HG03135 (cell line): ENCODE data around the gene HOXA2.
A peak's percentile ranks its signal among the peaks of the same experiment; 100 is the strongest.

Experiments used
- ATAC-seq: cut with Tn5 transposase; IDR thresholded peaks from one replicate; pipeline ENCODE4 v1.9.1; 2021; ENCODE audit warnings: mild to moderate bottlenecking, moderate library complexity; ENCODE audit not compliant: unreplicated experiment

HOXA2 gene

DNA sequence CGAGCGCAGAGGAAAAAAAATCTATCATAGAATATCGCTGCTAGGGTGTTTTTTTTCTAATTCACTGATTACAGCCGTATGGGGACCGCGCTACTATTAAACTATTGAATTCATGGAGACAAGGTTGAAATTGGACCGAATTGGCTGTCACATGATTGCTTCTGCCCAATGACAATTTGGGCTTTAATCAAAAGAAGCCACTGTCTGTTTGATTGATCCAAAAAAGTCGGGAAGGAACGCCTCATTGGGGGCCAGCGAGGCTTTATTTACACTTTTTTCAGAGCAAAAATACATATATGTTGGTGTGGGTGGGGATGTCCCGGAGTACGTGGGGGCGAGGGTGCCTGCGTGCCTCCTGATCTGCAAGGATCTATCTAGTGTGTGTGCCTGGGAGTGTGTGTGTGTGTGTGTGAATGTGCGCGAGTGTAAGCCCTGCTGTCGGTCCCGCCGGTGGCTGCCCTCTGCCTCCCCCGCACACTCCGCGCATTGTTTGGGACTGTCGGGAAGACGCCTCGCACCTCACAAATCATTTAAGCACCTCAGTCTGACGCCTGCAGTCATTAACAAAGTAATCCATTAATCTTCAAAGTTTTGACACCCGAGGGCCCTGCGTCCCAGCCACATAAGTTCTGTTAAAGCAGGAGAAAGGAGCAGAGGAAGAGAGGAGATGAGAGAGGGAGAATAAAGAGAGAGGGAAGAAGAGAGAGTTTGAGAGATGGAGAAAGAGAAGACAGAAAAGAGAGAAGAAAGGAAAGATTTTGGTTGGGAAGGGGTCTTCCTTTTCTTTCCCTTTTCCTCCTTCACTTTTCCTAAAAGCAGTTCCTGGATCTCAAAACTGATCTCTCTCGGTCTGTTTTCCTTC is at the start of gene HOXA2:
HOXA2 (minus strand) TSS at position 103 of the 862 bp plus-strand sequence. CDS start 183 bp downstream, outside the sequence.
- ATAC-seq: no peak

GRCh38 chr7:27151341-27151930 is 49.0 kb upstream of the HOXA2 start:
- ATAC-seq: no peak

DNA sequence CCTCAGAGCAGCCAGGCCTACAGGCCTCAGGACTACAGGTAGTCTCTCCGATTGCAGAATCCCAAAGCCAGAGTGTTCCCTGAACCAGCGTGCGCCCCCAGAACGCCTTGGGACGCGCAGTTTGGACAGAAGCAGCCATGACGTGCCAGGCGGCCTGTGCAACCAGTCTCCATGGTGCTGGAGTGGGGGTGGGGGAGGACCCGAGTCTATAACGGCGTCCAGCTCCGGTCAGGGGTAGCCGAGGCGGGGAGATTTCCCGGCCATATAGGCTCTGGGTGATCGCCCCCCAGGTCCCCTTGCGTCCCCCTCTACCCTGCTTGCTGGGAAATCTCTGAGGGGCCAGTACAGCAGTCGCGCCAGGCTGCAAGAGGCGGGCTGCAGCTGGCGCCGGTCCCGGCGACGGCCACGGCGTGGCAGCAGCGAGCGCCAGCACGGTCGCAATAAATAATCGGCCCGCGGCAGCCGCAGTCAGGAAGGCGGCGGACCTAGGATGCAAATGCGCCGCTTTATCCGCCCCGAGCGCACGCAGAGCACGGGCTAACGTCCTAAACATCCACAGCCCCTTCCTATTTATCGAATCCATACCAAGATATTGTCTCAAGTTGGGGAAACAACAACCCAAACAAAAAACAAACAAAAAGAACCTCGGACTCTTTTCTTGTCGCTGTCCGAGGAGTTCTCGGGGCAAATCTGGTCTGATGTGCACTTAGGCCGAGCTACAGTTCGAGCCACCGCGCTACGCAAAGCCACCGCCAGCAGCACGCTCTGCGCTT is 48.3 kb upstream of the HOXA2 start:
- ATAC-seq: peak; percentile 72

GRCh38 chr7:27149842-27150567 is 47.5 kb upstream of the HOXA2 start:
- no peak for ATAC-seq

GRCh38 chr7:27148756-27149641 is 46.5 kb upstream of the HOXA2 start:
- no peak for ATAC-seq

DNA sequence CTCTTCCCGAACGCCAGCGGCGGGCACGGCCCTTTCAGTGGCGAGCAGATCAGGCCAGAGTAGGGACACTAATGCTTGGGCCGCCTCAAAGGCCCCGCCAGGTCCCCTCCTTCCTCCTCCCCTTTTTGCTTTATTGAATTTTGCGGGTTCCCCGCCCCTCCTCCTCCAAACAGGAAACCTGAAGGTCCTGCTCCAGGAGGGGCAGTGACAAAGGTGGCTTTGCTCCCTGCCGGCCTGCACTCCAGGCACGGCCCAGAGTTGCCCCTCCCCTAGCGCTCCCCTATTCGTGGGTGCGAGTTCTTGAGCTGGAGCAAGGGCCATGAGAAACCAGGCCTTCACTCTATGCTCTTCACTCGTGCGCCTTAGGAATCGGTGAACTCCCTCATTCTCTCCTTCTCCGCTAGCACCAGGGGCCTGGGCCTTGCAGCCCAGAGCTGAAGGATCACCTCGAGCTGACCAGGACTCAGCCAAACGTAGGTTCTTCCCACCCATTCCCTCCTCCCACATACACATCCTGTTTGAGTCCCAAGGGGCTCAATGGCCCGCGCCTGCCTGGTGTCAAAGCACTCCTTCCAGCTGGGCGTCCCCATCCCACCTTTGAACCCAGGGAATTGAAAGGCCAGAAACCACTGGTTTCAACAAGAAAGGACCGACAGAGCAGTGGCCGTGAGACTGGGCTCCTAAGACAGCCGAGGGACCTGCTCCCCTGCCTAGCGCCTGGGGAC is 45.7 kb upstream of the HOXA2 start:
- ATAC-seq: no peak

- ATAC-seq: no peak
Measured at GRCh38 chr7:27147199-27148030, 44.9 kb upstream of the HOXA2 start, which contains the start of gene HOXA6. Gene HOXA6 (minus strand): TSS chr7:27147774. CDS start chr7:27147749, 25 bp downstream.

DNA sequence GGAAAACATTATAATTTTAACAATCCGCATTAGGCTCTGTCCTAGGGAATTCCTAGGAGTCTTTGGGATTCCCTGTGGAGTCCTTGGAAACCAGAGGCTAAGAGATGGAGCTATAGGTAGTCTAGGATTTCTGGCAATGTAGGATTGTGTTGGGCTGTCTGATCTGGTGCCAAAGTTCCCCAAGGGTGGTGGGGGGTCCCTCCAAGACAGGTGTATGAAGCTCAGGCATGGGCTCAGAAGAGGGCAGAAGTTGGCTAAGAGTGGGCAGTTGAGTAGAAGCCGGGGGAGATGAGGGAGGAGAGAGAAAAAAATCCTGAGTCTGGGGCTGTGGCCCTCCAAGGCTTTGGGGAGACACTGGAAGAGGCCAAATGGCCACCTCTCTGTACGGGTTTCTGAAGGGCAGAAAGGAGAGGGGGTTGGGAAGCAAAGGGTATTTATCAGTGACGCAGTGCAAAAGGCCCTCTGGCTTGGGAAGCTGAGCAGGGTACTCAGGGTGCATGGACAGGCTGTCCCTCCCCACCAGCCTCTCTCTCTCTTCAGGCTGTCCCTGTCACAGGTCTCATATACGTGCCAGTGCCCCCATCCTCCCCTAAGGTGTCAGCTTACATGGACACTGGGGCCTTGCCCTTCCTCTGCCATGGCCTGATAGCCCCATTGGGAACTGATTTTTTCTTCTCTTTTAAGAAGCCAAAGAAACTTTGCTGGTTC is 44.2 kb upstream of the HOXA2 start:
- no peak for ATAC-seq

DNA sequence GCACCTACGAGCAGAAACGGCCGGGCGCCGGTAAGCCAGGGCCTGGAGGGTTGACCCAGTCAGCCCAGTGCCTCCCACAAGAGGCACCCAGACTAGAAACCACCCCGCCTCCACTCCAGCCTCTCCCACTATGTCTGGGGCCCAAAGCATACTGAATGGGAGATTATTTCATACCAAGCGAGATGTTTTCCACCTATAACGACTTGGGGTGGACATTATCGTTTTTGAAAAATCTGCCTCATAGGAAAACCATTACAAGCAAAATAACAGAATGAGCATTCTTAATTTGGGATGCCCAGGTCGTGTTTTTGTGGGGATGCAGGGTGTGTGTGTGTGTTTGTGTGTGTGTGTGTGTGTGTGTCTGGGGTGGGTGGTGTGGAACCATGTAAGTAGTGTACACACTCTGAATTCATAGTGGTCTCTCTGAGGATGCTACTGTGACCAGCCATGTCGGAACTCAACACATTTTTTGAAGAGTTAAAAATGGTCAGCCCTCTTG is 43.5 kb upstream of the HOXA2 start:
- ATAC-seq: no peak

DNA sequence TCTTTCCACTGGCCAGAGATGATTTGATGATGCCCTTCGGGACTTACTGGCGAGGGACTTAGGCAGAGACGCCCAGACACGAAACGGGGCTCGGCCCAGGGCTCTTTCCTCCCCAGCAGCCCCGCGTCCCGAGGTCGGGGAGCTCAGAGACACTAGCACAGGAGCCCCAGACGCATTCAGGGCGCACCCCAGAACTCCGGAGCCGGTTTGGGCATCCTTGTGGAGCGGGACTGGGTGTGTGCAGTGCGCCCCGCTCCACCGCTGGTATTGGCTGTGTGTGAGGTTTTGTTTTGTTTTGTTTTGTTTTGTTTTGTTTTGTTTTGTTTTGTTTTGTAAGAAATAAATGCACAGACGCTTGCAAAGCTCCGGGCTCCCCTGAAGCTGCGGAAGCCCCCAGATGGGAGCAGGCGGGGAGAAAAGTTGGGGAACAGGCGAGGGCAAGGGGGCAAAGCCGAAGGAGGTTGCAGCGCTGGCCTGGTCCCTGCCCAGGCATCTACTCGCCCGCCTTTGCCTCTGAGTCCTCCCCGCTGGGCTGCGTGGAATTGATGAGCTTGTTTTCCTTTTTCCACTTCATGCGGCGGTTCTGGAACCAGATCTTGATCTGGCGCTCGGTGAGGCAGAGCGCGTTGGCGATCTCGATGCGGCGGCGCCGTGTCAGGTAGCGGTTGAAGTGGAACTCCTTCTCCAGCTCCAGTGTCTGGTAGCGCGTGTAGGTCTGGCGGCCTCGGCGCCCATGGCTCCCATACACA is 42.9 kb upstream of the HOXA2 start:
- no peak for ATAC-seq

DNA sequence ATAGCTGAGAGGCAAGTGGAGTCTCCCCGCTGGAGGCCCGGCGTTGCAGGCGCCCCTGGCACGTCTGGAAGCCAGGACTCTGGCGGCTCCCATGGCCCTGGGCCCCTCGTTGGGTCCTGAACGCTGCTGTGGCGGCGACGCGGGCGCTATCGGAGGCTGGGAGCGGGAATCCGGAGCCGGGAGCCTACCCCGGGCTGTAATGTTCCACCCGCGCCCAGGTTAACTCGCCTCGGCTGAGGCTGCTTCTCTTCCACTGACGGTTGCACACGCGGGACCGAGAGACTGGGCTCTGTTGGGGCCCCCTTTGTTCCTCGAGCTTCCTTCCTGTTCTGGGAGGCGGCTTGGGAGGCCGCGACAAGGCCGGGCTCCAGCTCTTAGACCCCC is 42.3 kb upstream of the HOXA2 start:
- ATAC-seq: no peak

- ATAC-seq: no peak
Measured at GRCh38 chr7:27143950-27144780, 41.7 kb upstream of the HOXA2 start.

DNA sequence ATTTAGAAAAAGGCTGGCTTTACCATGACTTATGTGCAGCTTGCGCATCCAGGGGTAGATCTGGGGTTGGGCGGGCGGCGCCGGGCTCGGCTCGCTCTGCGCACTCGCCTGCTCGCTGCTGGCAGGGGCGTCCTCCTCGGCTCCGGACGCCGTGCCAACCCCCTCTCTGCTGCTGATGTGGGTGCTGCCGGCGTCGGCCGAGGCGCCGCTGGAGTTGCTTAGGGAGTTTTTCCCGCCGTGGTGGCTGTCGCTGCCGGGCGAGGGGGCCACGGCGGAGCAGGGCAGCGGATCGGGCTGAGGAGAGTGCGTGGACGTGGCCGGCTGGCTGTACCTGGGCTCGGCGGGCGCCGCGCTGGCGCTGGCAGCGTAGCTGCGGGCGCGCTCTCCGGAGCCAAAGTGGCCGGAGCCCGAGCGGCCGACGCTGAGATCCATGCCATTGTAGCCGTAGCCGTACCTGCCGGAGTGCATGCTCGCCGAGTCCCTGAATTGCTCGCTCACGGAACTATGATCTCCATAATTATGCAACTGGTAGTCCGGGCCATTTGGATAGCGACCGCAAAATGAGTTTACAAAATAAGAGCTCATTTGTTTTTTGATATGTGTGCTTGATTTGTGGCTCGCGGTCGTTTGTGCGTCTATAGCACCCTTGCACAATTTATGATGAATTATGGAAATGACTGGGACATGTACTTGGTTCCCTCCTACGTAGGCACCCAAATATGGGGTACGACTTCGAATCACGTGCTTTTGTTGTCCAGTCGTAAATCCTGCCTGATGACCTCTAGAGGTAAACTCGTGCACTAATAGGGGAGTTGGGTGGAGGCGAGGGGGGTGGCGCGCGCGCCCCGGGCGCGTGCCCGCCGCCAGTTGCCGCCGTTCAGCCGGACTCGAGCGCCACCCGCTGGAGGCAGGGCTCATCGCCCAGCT is 40.8 kb upstream of the HOXA2 start, which contains the start of gene HOXA5:
HOXA5 (minus strand) TSS at position 659 of the 927 bp plus-strand sequence; CDS start at position 585, 74 bp downstream.
- ATAC-seq: no peak

- no peak for ATAC-seq
Measured at GRCh38 chr7:27142580-27143022, 40.1 kb upstream of the HOXA2 start.
